IPS-18a (cell line): ENCODE results near the gene CUL1.
A peak's percentile ranks its signal among the peaks of the same experiment; 100 is the strongest.
"Not testable (repeated sequence)": the region's sequence is repeated elsewhere in the genome, so short reads cannot be mapped to it uniquely, and the experiment has no call there.

Experiments
- H3K27ac ChIP-seq: one replicate; pipeline ENCODE4 v1.5.1; 2013; ENCODE audit warnings: low read length
- H3K27me3 ChIP-seq: one replicate; pipeline ENCODE4 v1.6.1; 2013; ENCODE audit warnings: mild to moderate bottlenecking, low read length; ENCODE audit not compliant: control insufficient read depth, insufficient read depth
- H3K36me3 ChIP-seq: one replicate; pipeline ENCODE4 v1.6.1; 2013; ENCODE audit warnings: low read depth, low read length; ENCODE audit not compliant: control insufficient read depth
- H3K4me1 ChIP-seq: one replicate; pipeline ENCODE4 v1.6.1; 2013; ENCODE audit warnings: low read depth, low read length; ENCODE audit not compliant: control insufficient read depth
- H3K4me3 ChIP-seq: one replicate; pipeline ENCODE4 v1.5.1; 2013; ENCODE audit warnings: low read length
- H3K9ac ChIP-seq: one replicate; pipeline ENCODE4 v1.6.1; 2013; ENCODE audit warnings: mild to moderate bottlenecking, low read length, moderate library complexity
- H3K9me3 ChIP-seq: one replicate; pipeline ENCODE4 v1.6.1; 2013; ENCODE audit warnings: low read depth, low read length; ENCODE audit not compliant: control insufficient read depth

Gene CUL1

GRCh38 chr7:148709014-148709413 is 10.3 kb downstream of the CUL1 start:
- Histone ChIP-seq H3K4me1 (peaks cover 41% of the 10 kb centered on the region), H3K4me3 (peak overlapping the region; percentile 15), H3K27ac (no peak overlapping the region), H3K36me3 (no peaks in the 10 kb centered on the region), H3K9me3 (no peaks in the 10 kb centered on the region), H3K27me3 (no peaks in the 10 kb centered on the region), H3K9ac (no peak overlapping the region)

- H3K9ac ChIP-seq, H3K27ac ChIP-seq, H3K4me3 ChIP-seq, H3K27me3 ChIP-seq, H3K9me3 ChIP-seq, H3K36me3 ChIP-seq: not testable (repeated sequence)
- H3K4me1 ChIP-seq, result peaks cover 27% of the 10 kb centered on the region
Measured at GRCh38 chr7:148710426-148710825, 11.7 kb downstream of the CUL1 start.

- Histone ChIP-seq H3K36me3 (no peaks in the 10 kb centered on the region), H3K27ac (no peak overlapping the region), H3K9ac (no peak overlapping the region), H3K4me3 (no peak overlapping the region), H3K9me3 (no peaks in the 10 kb centered on the region), H3K27me3 (no peaks in the 10 kb centered on the region), H3K4me1 (peaks cover 17% of the 10 kb centered on the region)
Measured at GRCh38 chr7:148711191-148712102, 12.7 kb downstream of the CUL1 start.

- Histone ChIP-seq H3K4me3 (no peak overlapping the region), H3K9ac (no peak overlapping the region), H3K4me1 (peaks cover 13% of the 10 kb centered on the region), H3K9me3 (no peaks in the 10 kb centered on the region), H3K27me3 (no peaks in the 10 kb centered on the region), H3K27ac (no peak overlapping the region), H3K36me3 (no peaks in the 10 kb centered on the region)
Measured at GRCh38 chr7:148712678-148713329, 14.1 kb downstream of the CUL1 start.

- Histone ChIP-seq H3K27me3 (no peaks in the 10 kb centered on the region), H3K27ac (no peak overlapping the region), H3K9ac (no peak overlapping the region), H3K36me3 (no peaks in the 10 kb centered on the region), H3K9me3 (no peaks in the 10 kb centered on the region), H3K4me1 (peaks cover under 1% of the 10 kb centered on the region), H3K4me3 (no peak overlapping the region)
Measured at GRCh38 chr7:148714498-148714897, 15.8 kb downstream of the CUL1 start.

GRCh38 chr7:148715027-148715426 is 16.3 kb downstream of the CUL1 start:
- peaks cover 3% of the 10 kb centered on the region for H3K4me1 ChIP-seq
- no peak overlapping the region for H3K4me3 ChIP-seq
- no peak overlapping the region for H3K27ac ChIP-seq
- H3K36me3 ChIP-seq, result no peaks in the 10 kb centered on the region
- H3K27me3 ChIP-seq, result no peaks in the 10 kb centered on the region
- H3K9me3 ChIP-seq, result no peaks in the 10 kb centered on the region
- no peak overlapping the region for H3K9ac ChIP-seq

- Histone ChIP-seq H3K27ac (no peak overlapping the region), H3K36me3 (no peaks in the 10 kb centered on the region), H3K9ac (no peak overlapping the region), H3K9me3 (no peaks in the 10 kb centered on the region), H3K4me3 (no peak overlapping the region), H3K27me3 (no peaks in the 10 kb centered on the region), H3K4me1 (peaks cover 15% of the 10 kb centered on the region)
Measured at GRCh38 chr7:148717266-148717793, 18.6 kb downstream of the CUL1 start.

- Histone ChIP-seq H3K4me3 (no peak overlapping the region), H3K27me3 (no peaks in the 10 kb centered on the region), H3K36me3 (no peaks in the 10 kb centered on the region), H3K4me1 (peaks cover 18% of the 10 kb centered on the region), H3K9ac (no peak overlapping the region), H3K27ac (no peak overlapping the region), H3K9me3 (no peaks in the 10 kb centered on the region)
Measured at GRCh38 chr7:148718431-148718830, 19.7 kb downstream of the CUL1 start.

GRCh38 chr7:148719753-148720152 is 21.1 kb downstream of the CUL1 start:
- peaks cover 18% of the 10 kb centered on the region for H3K4me1 ChIP-seq
- H3K4me3 ChIP-seq, result no peak overlapping the region
- no peaks in the 10 kb centered on the region for H3K27me3 ChIP-seq
- no peak overlapping the region for H3K9ac ChIP-seq
- no peaks in the 10 kb centered on the region for H3K36me3 ChIP-seq
- no peaks in the 10 kb centered on the region for H3K9me3 ChIP-seq
- H3K27ac ChIP-seq, result no peak overlapping the region

GRCh38 chr7:148720472-148720871 is 21.8 kb downstream of the CUL1 start:
- Histone ChIP-seq H3K4me1 (peaks cover 18% of the 10 kb centered on the region), H3K9ac (no peak overlapping the region), H3K4me3 (no peak overlapping the region), H3K36me3 (no peaks in the 10 kb centered on the region), H3K27me3 (no peaks in the 10 kb centered on the region), H3K9me3 (no peaks in the 10 kb centered on the region), H3K27ac (no peak overlapping the region)

- H3K36me3 ChIP-seq, result no peaks in the 10 kb centered on the region
- H3K27ac ChIP-seq, result no peak overlapping the region
- H3K4me1 ChIP-seq, result peaks cover 18% of the 10 kb centered on the region
- H3K27me3 ChIP-seq, result no peaks in the 10 kb centered on the region
- no peak overlapping the region for H3K9ac ChIP-seq
- no peak overlapping the region for H3K4me3 ChIP-seq
- no peaks in the 10 kb centered on the region for H3K9me3 ChIP-seq
Measured at GRCh38 chr7:148721390-148721789, 22.7 kb downstream of the CUL1 start.
